IMR-90 (cell line): ENCODE results near the gene ZNF669. TPM values are rescaled to one million over a fixed set of nuclear protein-coding genes. Genes with fewer than 3 reads are reported as not detected.

Source experiments
- ATAC-seq: fragments of 200-7000 bp; cut with Tn5 transposase; 2 replicates; pipeline ENCODE4 v1.9.1; 2020; ENCODE audit warnings: low read depth, mild to moderate bottlenecking, moderate library complexity
- BruUV-seq: library from RNA; stranded (reverse); fragments of 400-500 nt; replicated peaks from 2 replicates; lab custom pipeline; 2021; lab: Mats Ljungman, UMichigan
- CTCF ChIA-PET: fragments of 300-600 bp; formaldehyde crosslinking; extraction: SDS; loops from one replicate; lab custom pipeline; 2021; ENCODE audit warnings: antibody characterized with exemption; lab: Yijun Ruan, JAX
- POLR2A ChIA-PET: fragments of 300-600 bp; sonication (Branson Sonifier 250); formaldehyde crosslinking; loops from one replicate; lab custom pipeline; 2022; ENCODE audit warnings: antibody characterized with exemption; ENCODE audit not compliant: unreplicated experiment; lab: Charles Lee
- DNase-seq: peaks from one replicate; pipeline ENCODE4 v3.0.0; 2013
- H2AFZ ChIP-seq: replicated peaks from 2 replicates; pipeline ENCODE3; 2013; ENCODE audit warnings: low read length, mild to moderate bottlenecking; ENCODE audit not compliant: poor library complexity
- H2AK5ac ChIP-seq: 2 replicates; pipeline ENCODE4 v1.6.1; 2013; ENCODE audit warnings: low read depth, low read length, inconsistent platforms
- H2AK9ac ChIP-seq: replicated peaks from 2 replicates; pipeline ENCODE3; 2013; ENCODE audit warnings: mild to moderate bottlenecking, low read depth, low read length, moderate library complexity; ENCODE audit not compliant: poor library complexity
- H2BK120ac ChIP-seq: 2 replicates; pipeline ENCODE4 v1.6.1; 2013; ENCODE audit warnings: low read depth, low read length, inconsistent platforms
- H2BK15ac ChIP-seq: 3 replicates; pipeline ENCODE4 v1.6.1; 2013; ENCODE audit warnings: low read depth, low read length, inconsistent platforms
- H2BK20ac ChIP-seq: 2 replicates; pipeline ENCODE4 v1.6.1; 2013; ENCODE audit warnings: low read depth, mild to moderate bottlenecking, inconsistent platforms, low read length, moderate library complexity
- H2BK5ac ChIP-seq: 2 replicates; pipeline ENCODE4 v1.6.1; 2013; ENCODE audit warnings: mild to moderate bottlenecking, low read depth, low read length, inconsistent platforms; ENCODE audit not compliant: poor library complexity, severe bottlenecking
- H3K14ac ChIP-seq: replicated peaks from 2 replicates; pipeline ENCODE4 v1.6.1; 2013; ENCODE audit warnings: low read depth, low read length, inconsistent platforms
- H3K18ac ChIP-seq: 2 replicates; pipeline ENCODE4 v1.6.1; 2013; ENCODE audit warnings: low read depth, low read length, control low read depth
- H3K23ac ChIP-seq: 2 replicates; pipeline ENCODE4 v1.6.1; 2013; ENCODE audit warnings: low read depth, low read length, inconsistent platforms
- H3K27ac ChIP-seq: 2 replicates; pipeline ENCODE4 v1.5.1; 2013; ENCODE audit warnings: mild to moderate bottlenecking, control low read depth, low read length; ENCODE audit not compliant: insufficient read depth
- H3K27me3 ChIP-seq: 2 replicates; pipeline ENCODE4 v1.6.1; 2013; ENCODE audit warnings: low read length; ENCODE audit not compliant: control insufficient read depth, insufficient read depth
- H3K36me3 ChIP-seq: 2 replicates; pipeline ENCODE4 v1.6.1; 2013; ENCODE audit warnings: low read length, mixed read lengths; ENCODE audit not compliant: control insufficient read depth, insufficient read depth
- H3K4ac ChIP-seq: 2 replicates; pipeline ENCODE4 v1.6.1; 2013; ENCODE audit warnings: low read depth, low read length, inconsistent platforms
- H3K4me1 ChIP-seq: 2 replicates; pipeline ENCODE4 v1.6.1; 2013; ENCODE audit warnings: low read length, mixed read lengths; ENCODE audit not compliant: control insufficient read depth, insufficient read depth
- H3K4me2 ChIP-seq: 2 replicates; pipeline ENCODE4 v1.6.1; 2013; ENCODE audit warnings: low read depth, mild to moderate bottlenecking, control low read depth, low read length, moderate library complexity
- H3K4me3 ChIP-seq: 2 replicates; pipeline ENCODE4 v1.5.1; 2013; ENCODE audit warnings: low read depth, mild to moderate bottlenecking, control low read depth, low read length, moderate library complexity; ENCODE audit not compliant: insufficient read depth
- H3K56ac ChIP-seq: 2 replicates; pipeline ENCODE4 v1.6.1; 2013; ENCODE audit warnings: low read length, inconsistent platforms; ENCODE audit not compliant: insufficient read depth; ENCODE audit errors: extremely low read depth
- H3K79me1 ChIP-seq, 2 experiments: 2 replicates each; pipeline ENCODE4 v1.6.1; 2013; ENCODE audit warnings: low read length in 2 of 2, inconsistent platforms in 1 of 2, low read depth in 1 of 2
- H3K9ac ChIP-seq: 2 replicates; pipeline ENCODE4 v1.6.1; 2013; ENCODE audit warnings: low read depth, low read length, control low read depth
- H3K9me1 ChIP-seq: 2 replicates; pipeline ENCODE4 v1.6.1; 2013; ENCODE audit warnings: low read length, inconsistent platforms; ENCODE audit not compliant: insufficient read depth
- H3K9me3 ChIP-seq: 2 replicates; pipeline ENCODE4 v1.6.1; 2013; ENCODE audit warnings: low read length; ENCODE audit not compliant: control insufficient read depth, insufficient read depth
- H4K20me1 ChIP-seq: 2 replicates; pipeline ENCODE4 v1.6.1; 2013; ENCODE audit warnings: low read length, inconsistent platforms; ENCODE audit not compliant: insufficient read depth
- H4K5ac ChIP-seq: 2 replicates; pipeline ENCODE4 v1.6.1; 2013; ENCODE audit warnings: mild to moderate bottlenecking, low read depth, low read length, control low read depth
- H4K8ac ChIP-seq, 2 experiments: 2 replicates each; pipeline ENCODE4 v1.6.1; 2013; ENCODE audit warnings: low read depth in 2 of 2, low read length in 2 of 2, control low read depth in 1 of 2, inconsistent platforms in 1 of 2
- H4K91ac ChIP-seq: 2 replicates; pipeline ENCODE4 v1.6.1; 2013; ENCODE audit warnings: low read depth, low read length, inconsistent platforms; ENCODE audit not compliant: insufficient read depth
- BHLHE40 ChIP-seq: fragments of 150-350 bp; IDR thresholded peaks from 2 replicates; pipeline ENCODE4 v1.6.1; 2016; ENCODE audit warnings: mild to moderate bottlenecking, low read depth, low read length
- CEBPB ChIP-seq: IDR thresholded peaks from 2 replicates; pipeline ENCODE4 v1.6.1; 2012; ENCODE audit warnings: low read depth, low read length, improper control_type of control experiment
- CHD1 ChIP-seq: IDR thresholded peaks from 2 replicates; pipeline ENCODE4 v1.6.1; 2012; ENCODE audit warnings: low read depth, low read length, improper control_type of control experiment
- CTCF ChIP-seq: conservative IDR thresholded peaks from 2 replicates; pipeline ENCODE4 v1.5.1; 2012; ENCODE audit warnings: mild to moderate bottlenecking, low read depth, low read length, improper control_type of control experiment
- ELK1 ChIP-seq: fragments of 150-350 bp; IDR thresholded peaks from 2 replicates; pipeline ENCODE4 v1.6.1; 2016; ENCODE audit warnings: low read depth, mild to moderate bottlenecking, low read length, moderate library complexity, borderline replicate concordance
- FOS ChIP-seq: fragments of 150-350 bp; IDR thresholded peaks from 2 replicates; pipeline ENCODE4 v1.6.1; 2016; ENCODE audit warnings: low read depth, low read length
- MAFK ChIP-seq: IDR thresholded peaks from 2 replicates; pipeline ENCODE4 v1.6.1; 2012; ENCODE audit warnings: low read depth, low read length, improper control_type of control experiment
- MAZ ChIP-seq: IDR thresholded peaks from 2 replicates; pipeline ENCODE4 v1.6.1; 2012; ENCODE audit warnings: low read depth, mild to moderate bottlenecking, low read length, improper control_type of control experiment, moderate library complexity, borderline replicate concordance
- MXI1 ChIP-seq: IDR thresholded peaks from 2 replicates; pipeline ENCODE4 v1.6.1; 2012; ENCODE audit warnings: low read depth, mild to moderate bottlenecking, low read length, moderate library complexity, borderline replicate concordance
- NFE2L2 ChIP-seq: fragments of 150-350 bp; IDR thresholded peaks from 2 replicates; pipeline ENCODE4 v1.6.1; 2016; ENCODE audit warnings: low read depth, mild to moderate bottlenecking, low read length
- POLR2A ChIP-seq: IDR thresholded peaks from 2 replicates; pipeline ENCODE4 v1.6.1; 2012; ENCODE audit warnings: mild to moderate bottlenecking, low read depth, low read length
- RAD21 ChIP-seq: IDR thresholded peaks from 2 replicates; pipeline ENCODE4 v1.6.1; 2012; ENCODE audit warnings: low read length, improper control_type of control experiment
- RCOR1 ChIP-seq: IDR thresholded peaks from 2 replicates; pipeline ENCODE4 v1.6.1; 2012; ENCODE audit warnings: mild to moderate bottlenecking, low read length, improper control_type of control experiment; ENCODE audit not compliant: insufficient replicate concordance
- RFX5 ChIP-seq: IDR thresholded peaks from 2 replicates; pipeline ENCODE4 v1.8.0; 2012; ENCODE audit warnings: low read depth, mild to moderate bottlenecking, low read length, moderate library complexity
- SMC3 ChIP-seq: fragments of 150-350 bp; IDR thresholded peaks from 2 replicates; pipeline ENCODE4 v1.6.1; 2016; ENCODE audit warnings: low read depth, mild to moderate bottlenecking, antibody characterized with exemption, low read length, moderate library complexity
- USF2 ChIP-seq: fragments of 150-350 bp; IDR thresholded peaks from 2 replicates; pipeline ENCODE4 v1.6.1; 2017; ENCODE audit warnings: mild to moderate bottlenecking, antibody characterized with exemption, low read length, low read depth
- WGBS, 2 experiments: methylation state at CpG; one replicate each; pipeline versions ENCODE4 v1.1.5 to v1.1.7; 2013; ENCODE audit warnings: missing lambda C conversion rate in 2 of 2; ENCODE audit not compliant: insufficient read length in 1 of 2; ENCODE audit errors: extremely low coverage in 2 of 2; 5-methylcytosine and 5-hydroxymethylcytosine counted together
- dilution Hi-C: fragments of 300-500 bp; cut with HindIII; formaldehyde crosslinking; loops from one replicate; pipeline ENCODE4 v1.14.3; 2018; ENCODE audit warnings: low sequenced_read_pairs; ENCODE audit not compliant: unreplicated experiment
- in situ Hi-C: fragments of 300-500 bp; cut with MboI; formaldehyde crosslinking; loops from 3 replicates; pipeline ENCODE4 v1.14.3; 2019; ENCODE audit warnings: low sequenced_read_pairs, inconsistent platforms, mixed read lengths
- intact Hi-C: fragments of 100-400 bp; cut with micrococcal nuclease; formaldehyde crosslinking; loops from 2 replicates; pipeline ENCODE4 v1.10.0; 2022
- polyA plus RNA-seq, 3 experiments: library from polyadenylated mRNA; depleted of rRNA; stranded (reverse); fragments of >200 nt; gene quantifications; 2 replicates each; pipeline ENCODE4 v1.2.3, GENCODE V29; 2012; ENCODE audit warnings: low replicate concordance in 1 of 3
- total RNA-seq: library from RNA; depleted of rRNA; stranded (reverse); fragments of >200 nt; gene quantifications from 2 replicates; pipeline ENCODE4 v1.2.3, GENCODE V29; 2012

Gene ZNF669
- total and polyA plus RNA-seq, 2 of the 4 experiments (the other 2 are of a cell fraction), result 3.8 to 10.8 TPM

- peaks cover 0 to 5% of the 10 kb centered on the region in 2 experiments; a peak in 1 of 4 replicates for H3K79me1 ChIP-seq
- ChIA-PET POLR2A (no interaction called here), CTCF (no interaction called here)
- no peaks in the 10 kb centered on the region; the same call in 1 of the 2 replicates for H4K20me1 ChIP-seq
- H3K4me3 ChIP-seq, result no peak overlapping the region
- H3K18ac ChIP-seq, result no peak overlapping the region
- H3K14ac ChIP-seq, result no peak overlapping the region
- H3K23ac ChIP-seq, result no peak overlapping the region
- no peak overlapping the region for H2AK5ac ChIP-seq
- no peak overlapping the region for H3K27ac ChIP-seq
- H3K4me1 ChIP-seq, result no peaks in the 10 kb centered on the region; the same call in 1 of the 2 replicates
- no peak overlapping the region for H3K56ac ChIP-seq
- 82% methylated on average over 5 of the region's 12 CpGs; no CpG with 5 or more reads in 1 of the 2 experiments for WGBS, 2 experiments
- no peaks in the 10 kb centered on the region for H3K9me3 ChIP-seq
- no peak overlapping the region for H2AK9ac ChIP-seq
- no peak overlapping the region for H2BK15ac ChIP-seq
- H2AFZ ChIP-seq, result no peak overlapping the region
- TF ChIP-seq MAFK (no peak), USF2 (no peak), CHD1 (no peak), CTCF (no peak), RCOR1 (no peak), ELK1 (no peak), CEBPB (no peak), MAZ (no peak), MXI1 (no peak), FOS (no peak), RFX5 (no peak), POLR2A (no peak), SMC3 (no peak), RAD21 (no peak), NFE2L2 (no peak), BHLHE40 (no peak)
- in situ Hi-C loops (no loop called here), dilution Hi-C loops (no loop called here), intact Hi-C loops (no loop called here)
- H3K4me2 ChIP-seq, result no peak overlapping the region
- no peak overlapping the region for H2BK5ac ChIP-seq
- H2BK120ac ChIP-seq, result no peak overlapping the region
- H3K36me3 ChIP-seq, result no peaks in the 10 kb centered on the region
- no peaks in the 10 kb centered on the region; the same call in 1 of the 2 replicates for H3K9me1 ChIP-seq
- no peak overlapping the region for H3K4ac ChIP-seq
- BruUV-seq, result no TSS peak
- no peak overlapping the region for H3K9ac ChIP-seq
- no peak overlapping the region for H4K5ac ChIP-seq
- no peak for ATAC-seq
- H2BK20ac ChIP-seq, result no peak overlapping the region
- H3K27me3 ChIP-seq, result no peaks in the 10 kb centered on the region
- no peak overlapping the region for H4K91ac ChIP-seq
- DNase-seq, result no peak
- H4K8ac ChIP-seq, result no peak overlapping the region
Measured at GRCh38 chr1:247115545-247115944, 11.4 kb upstream of the ZNF669 start.
